Vagina (tissue), 2 donors: ENCODE measurements around the gene B3GNT3.
"Not testable (repeated sequence)": the region's sequence is repeated elsewhere in the genome, so short reads cannot be mapped to it uniquely, and the experiment has no call there.

Experiments
- POLR2AphosphoS5 ChIP-seq, 2 donors: sonication (generic); formaldehyde crosslinking; IDR thresholded peaks; one replicate each; pipeline ENCODE4 v1.9.0; 2017; ENCODE audit warnings: antibody characterized with exemption in 2 of 2, mild to moderate bottlenecking in 2 of 2, low read depth in 1 of 2; ENCODE audit not compliant: insufficient read depth in 1 of 2
- TF ChIP-seq, protein P1 (sequence below), 3 experiments: fragments of 450-650 bp in 2 of 3; fragments of 200-600 bp in 1 of 3; sonication (generic) in 1 of 3; IDR thresholded peaks; one replicate each; pipeline ENCODE4 v1.5.1; 2017 to 2019; ENCODE audit warnings: antibody characterized with exemption in 3 of 3, mild to moderate bottlenecking in 2 of 3, moderate library complexity in 2 of 3

DNA sequence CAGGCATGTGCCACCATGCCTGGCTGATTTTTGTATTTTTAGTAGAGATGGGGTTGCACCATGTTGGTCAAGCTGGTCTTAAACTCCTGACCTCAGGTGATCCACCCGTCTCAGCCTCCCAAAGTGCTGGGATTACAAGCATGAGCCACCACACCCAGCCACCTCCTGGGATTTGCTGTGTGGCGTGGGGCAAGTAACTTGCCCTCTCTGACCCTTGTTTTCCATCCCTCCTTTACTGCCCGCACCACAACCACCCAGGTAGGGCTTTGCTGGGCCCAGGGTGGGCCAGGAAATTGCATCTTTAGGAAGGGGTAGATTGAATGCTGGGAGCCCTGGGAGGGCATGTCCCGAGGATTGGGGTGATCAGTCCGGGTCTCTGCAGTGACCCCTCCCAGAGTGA, 11.2 kb upstream of the B3GNT3 start:
- TF ChIP-seq, protein P1, sequence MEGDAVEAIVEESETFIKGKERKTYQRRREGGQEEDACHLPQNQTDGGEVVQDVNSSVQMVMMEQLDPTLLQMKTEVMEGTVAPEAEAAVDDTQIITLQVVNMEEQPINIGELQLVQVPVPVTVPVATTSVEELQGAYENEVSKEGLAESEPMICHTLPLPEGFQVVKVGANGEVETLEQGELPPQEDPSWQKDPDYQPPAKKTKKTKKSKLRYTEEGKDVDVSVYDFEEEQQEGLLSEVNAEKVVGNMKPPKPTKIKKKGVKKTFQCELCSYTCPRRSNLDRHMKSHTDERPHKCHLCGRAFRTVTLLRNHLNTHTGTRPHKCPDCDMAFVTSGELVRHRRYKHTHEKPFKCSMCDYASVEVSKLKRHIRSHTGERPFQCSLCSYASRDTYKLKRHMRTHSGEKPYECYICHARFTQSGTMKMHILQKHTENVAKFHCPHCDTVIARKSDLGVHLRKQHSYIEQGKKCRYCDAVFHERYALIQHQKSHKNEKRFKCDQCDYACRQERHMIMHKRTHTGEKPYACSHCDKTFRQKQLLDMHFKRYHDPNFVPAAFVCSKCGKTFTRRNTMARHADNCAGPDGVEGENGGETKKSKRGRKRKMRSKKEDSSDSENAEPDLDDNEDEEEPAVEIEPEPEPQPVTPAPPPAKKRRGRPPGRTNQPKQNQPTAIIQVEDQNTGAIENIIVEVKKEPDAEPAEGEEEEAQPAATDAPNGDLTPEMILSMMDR (IDR thresholded peaks at IDR 0.05), result not testable (repeated sequence)
- TF ChIP-seq POLR2AphosphoS5 (IDR thresholded peaks at IDR 0.05; ENCODE audit: insufficient read depth in 1 of 2, low read depth in 1 of 2), result not testable (repeated sequence)
